MG63 (cell line): ENCODE results near the gene PRPS2. TPM values are rescaled to one million over a fixed set of nuclear protein-coding genes. Genes with fewer than 3 reads are reported as not detected.

ENCODE experiments used
- DNase-seq: peaks from one replicate; pipeline ENCODE4 v3.0.0-alpha.2; 2020
- H3K27me3 ChIP-seq: fragments of 250-450 bp; sonication (Bioruptor Pico); 2 replicates; pipeline ENCODE4 v1.5.1; 2020; ENCODE audit warnings: mild to moderate bottlenecking, moderate library complexity
- H3K36me3 ChIP-seq: fragments of 250-450 bp; sonication (Bioruptor Pico); 2 replicates; pipeline ENCODE4 v1.5.1; 2020; ENCODE audit warnings: mild to moderate bottlenecking, moderate library complexity
- H3K4me3 ChIP-seq: fragments of 250-450 bp; sonication (Bioruptor Pico); 2 replicates; pipeline ENCODE4 v1.5.1; 2020; ENCODE audit warnings: mild to moderate bottlenecking, moderate library complexity
- H3K9me3 ChIP-seq: fragments of 250-450 bp; sonication (Bioruptor Pico); 2 replicates; pipeline ENCODE4 v1.5.1; 2020; ENCODE audit warnings: mild to moderate bottlenecking, moderate library complexity
- total RNA-seq: library from RNA; depleted of rRNA; stranded (reverse); fragments of >200 nt; shearing (Covaris generic); gene quantifications from 2 replicates; pipeline ENCODE4 v1.2.3, GENCODE V29; 2014; ENCODE audit warnings: low replicate concordance

The PRPS2 gene
- total RNA-seq, 1 experiment from 2014 or later = 67.4 TPM

- H3K4me3 ChIP-seq = no peak overlapping the region
- H3K36me3 ChIP-seq = peaks cover 16% of the 10 kb centered on the region
- H3K9me3 ChIP-seq = no peaks in the 10 kb centered on the region
- H3K27me3 ChIP-seq = no peaks in the 10 kb centered on the region
- no peak for DNase-seq
Measured at GRCh38 chrX:12799118-12799517, 7.9 kb downstream of the PRPS2 start.

- H3K27me3 ChIP-seq = no peaks in the 10 kb centered on the region
- H3K36me3 ChIP-seq = peaks cover 24% of the 10 kb centered on the region
- no peak for DNase-seq
- no peaks in the 10 kb centered on the region for H3K9me3 ChIP-seq
- no peak overlapping the region for H3K4me3 ChIP-seq
Measured at GRCh38 chrX:12802741-12803140, 11.5 kb downstream of the PRPS2 start.

- Histone ChIP-seq H3K9me3 (no peaks in the 10 kb centered on the region), H3K4me3 (no peak overlapping the region), H3K36me3 (peaks cover 26% of the 10 kb centered on the region), H3K27me3 (no peaks in the 10 kb centered on the region)
- no peak for DNase-seq
Measured at GRCh38 chrX:12804655-12805054, 13.4 kb downstream of the PRPS2 start.

- no peak for DNase-seq
- Histone ChIP-seq H3K27me3 (no peaks in the 10 kb centered on the region), H3K4me3 (no peak overlapping the region), H3K9me3 (no peaks in the 10 kb centered on the region), H3K36me3 (peaks cover 31% of the 10 kb centered on the region)
Measured at GRCh38 chrX:12805333-12805732, 14.1 kb downstream of the PRPS2 start.

- Histone ChIP-seq H3K36me3 (peaks cover 16% of the 10 kb centered on the region), H3K9me3 (no peaks in the 10 kb centered on the region)
- DNase-seq = no peak
Measured at GRCh38 chrX:12811658-12812057, 20.4 kb downstream of the PRPS2 start.

GRCh38 chrX:12814420-12814819 lies 23.2 kb downstream of the PRPS2 start:
- Histone ChIP-seq H3K4me3 (no peak overlapping the region), H3K36me3 (peaks cover 10% of the 10 kb centered on the region), H3K27me3 (no peaks in the 10 kb centered on the region), H3K9me3 (no peaks in the 10 kb centered on the region)
- no peak for DNase-seq

More at GRCh38 chrX:12811658-12812057, 20.4 kb downstream of the PRPS2 start:
- no peak overlapping the region for H3K4me3 ChIP-seq
- no peaks in the 10 kb centered on the region for H3K27me3 ChIP-seq

GRCh38 chrX:12817528-12817927 lies 26.3 kb downstream of the PRPS2 start:
- Histone ChIP-seq H3K36me3 (peaks cover 11% of the 10 kb centered on the region), H3K9me3 (no peaks in the 10 kb centered on the region), H3K27me3 (no peaks in the 10 kb centered on the region), H3K4me3 (no peak overlapping the region)
- no peak for DNase-seq

GRCh38 chrX:12819222-12819621 lies 28.0 kb downstream of the PRPS2 start:
- Histone ChIP-seq H3K27me3 (no peaks in the 10 kb centered on the region), H3K36me3 (peaks cover 11% of the 10 kb centered on the region), H3K4me3 (no peak overlapping the region), H3K9me3 (no peaks in the 10 kb centered on the region)
- DNase-seq = no peak

- H3K4me3 ChIP-seq = no peak overlapping the region
- peaks cover 15% of the 10 kb centered on the region for H3K36me3 ChIP-seq
- H3K27me3 ChIP-seq = no peaks in the 10 kb centered on the region
- H3K9me3 ChIP-seq = no peaks in the 10 kb centered on the region
- no peak for DNase-seq
Measured at GRCh38 chrX:12820737-12821136, 29.5 kb downstream of the PRPS2 start.

GRCh38 chrX:12824944-12825343 lies 33.7 kb downstream of the PRPS2 start:
- no peak for DNase-seq

GRCh38 chrX:12825801-12826200 lies 34.6 kb downstream of the PRPS2 start:
- Histone ChIP-seq H3K36me3 (peaks cover 12% of the 10 kb centered on the region), H3K27me3 (no peaks in the 10 kb centered on the region)
- no peak for DNase-seq

More at GRCh38 chrX:12824944-12825343, 33.7 kb downstream of the PRPS2 start:
- no peaks in the 10 kb centered on the region for H3K9me3 ChIP-seq
- no peak overlapping the region for H3K4me3 ChIP-seq
- no peaks in the 10 kb centered on the region for H3K27me3 ChIP-seq
- peaks cover 12% of the 10 kb centered on the region for H3K36me3 ChIP-seq

GRCh38 chrX:12843061-12843667 lies 52.0 kb downstream of the PRPS2 start:
- Histone ChIP-seq H3K4me3 (no peak overlapping the region), H3K36me3 (no peaks in the 10 kb centered on the region), H3K27me3 (no peaks in the 10 kb centered on the region), H3K9me3 (no peaks in the 10 kb centered on the region)
- DNase-seq = no peak

More at GRCh38 chrX:12825801-12826200, 34.6 kb downstream of the PRPS2 start:
- Histone ChIP-seq H3K9me3 (no peaks in the 10 kb centered on the region), H3K4me3 (no peak overlapping the region)

GRCh38 chrX:12843668-12844279 lies 52.6 kb downstream of the PRPS2 start:
- Histone ChIP-seq H3K4me3 (no peak overlapping the region), H3K27me3 (no peaks in the 10 kb centered on the region), H3K36me3 (no peaks in the 10 kb centered on the region), H3K9me3 (no peaks in the 10 kb centered on the region)
- no peak for DNase-seq

- no peaks in the 10 kb centered on the region for H3K27me3 ChIP-seq
- no peaks in the 10 kb centered on the region for H3K9me3 ChIP-seq
- no peaks in the 10 kb centered on the region for H3K36me3 ChIP-seq
- DNase-seq = no peak
- H3K4me3 ChIP-seq = no peak overlapping the region
Measured at GRCh38 chrX:12844319-12844718, 53.1 kb downstream of the PRPS2 start.

GRCh38 chrX:12865359-12865758 lies 74.1 kb downstream of the PRPS2 start:
- no peaks in the 10 kb centered on the region for H3K27me3 ChIP-seq
- no peak overlapping the region for H3K4me3 ChIP-seq
- H3K9me3 ChIP-seq = no peaks in the 10 kb centered on the region
- H3K36me3 ChIP-seq = no peaks in the 10 kb centered on the region
- DNase-seq = no peak

GRCh38 chrX:12866451-12867377 lies 75.5 kb downstream of the PRPS2 start, which contains the start of gene TLR7:
TSS of gene TLR7 (plus strand) at chrX:12867072. CDS start at chrX:12867579, 507 bp downstream.
- no peak for DNase-seq
- H3K4me3 ChIP-seq = no peak within 1 kb of the TSS

GRCh38 chrX:12867685-12868084 lies 76.5 kb downstream of the PRPS2 start:
- Histone ChIP-seq H3K9me3 (no peaks in the 10 kb centered on the region), H3K36me3 (no peaks in the 10 kb centered on the region), H3K4me3 (no peak overlapping the region), H3K27me3 (no peaks in the 10 kb centered on the region)
- DNase-seq = no peak

More at GRCh38 chrX:12866451-12867377, 75.5 kb downstream of the PRPS2 start, which contains the start of gene TLR7:
- no peaks in the 10 kb centered on the region for H3K36me3 ChIP-seq
- H3K9me3 ChIP-seq = no peaks in the 10 kb centered on the region
- H3K27me3 ChIP-seq = no peaks in the 10 kb centered on the region
